Measurements from ENCODE around the gene SPTBN1.

The SPTBN1 gene

DNA sequence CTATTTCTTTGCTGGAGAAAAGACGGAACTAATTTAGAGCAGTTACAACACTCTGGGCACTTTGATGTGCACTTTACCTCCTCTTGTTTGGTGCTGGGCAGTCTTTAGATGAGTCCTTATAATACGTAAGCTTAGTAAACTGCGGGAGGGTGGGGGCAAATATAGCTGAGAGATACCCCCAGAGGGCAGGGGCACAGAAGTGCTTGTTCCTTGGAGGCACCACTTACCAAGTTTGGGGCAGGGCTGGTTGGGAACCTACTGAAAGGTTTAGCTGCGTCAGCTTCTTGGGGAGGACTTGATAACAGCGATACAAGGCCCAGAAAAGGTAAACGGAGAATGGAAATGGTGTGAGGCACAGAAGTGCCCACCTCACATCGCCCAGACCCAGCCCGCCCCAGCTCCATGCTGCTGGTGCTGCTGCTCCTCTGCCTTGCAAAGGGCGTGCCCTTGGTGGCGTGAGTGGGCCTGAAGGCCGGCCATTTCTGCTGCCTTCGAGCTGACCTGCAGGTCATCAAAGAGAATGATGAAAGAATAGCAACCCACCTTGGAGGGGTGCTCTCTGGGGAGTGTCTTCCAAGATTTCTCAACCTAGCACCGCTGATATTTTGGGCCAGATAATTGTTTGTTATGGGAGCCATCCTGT lies 139.2 kb downstream of the SPTBN1 start:
- no peak for DNase-seq

GRCh38 chr2:54595999-54596902 lies 140.1 kb downstream of the SPTBN1 start:
- no peak for DNase-seq

GRCh38 chr2:54597153-54597848 lies 141.2 kb downstream of the SPTBN1 start:
- no peak for DNase-seq

- DNase-seq: no peak
These were observed 142.5 kb downstream of the SPTBN1 start for GRCh38 chr2:54598347-54599325.

DNA sequence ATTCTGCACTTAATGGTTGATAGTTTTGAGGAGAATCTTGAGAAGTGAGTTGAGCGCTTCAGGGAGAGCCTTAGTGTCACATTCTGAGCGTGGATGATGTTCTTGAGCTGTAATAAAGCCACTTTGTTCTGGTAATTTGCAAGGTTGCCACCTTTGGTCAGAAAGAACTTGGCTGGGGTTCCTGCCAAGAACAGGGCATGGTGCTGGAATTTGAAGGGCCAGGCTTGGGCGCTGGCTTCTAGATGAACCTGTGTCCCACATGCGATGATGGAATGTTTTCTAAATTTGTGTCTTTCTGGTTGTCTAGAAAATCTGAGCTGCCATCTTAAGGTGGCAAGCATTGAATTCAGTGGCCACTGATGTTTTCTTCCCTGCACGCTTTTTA lies 143.2 kb downstream of the SPTBN1 start:
- DNase-seq: no peak

GRCh38 chr2:54599914-54600313 lies 143.8 kb downstream of the SPTBN1 start:
- no peak for DNase-seq

GRCh38 chr2:54601339-54601738 lies 145.2 kb downstream of the SPTBN1 start:
- DNase-seq: no peak

- DNase-seq: no peak
These were observed 146.7 kb downstream of the SPTBN1 start for GRCh38 chr2:54602736-54603322.

- DNase-seq: no peak
These were observed 147.2 kb downstream of the SPTBN1 start for GRCh38 chr2:54603357-54603756.

DNA sequence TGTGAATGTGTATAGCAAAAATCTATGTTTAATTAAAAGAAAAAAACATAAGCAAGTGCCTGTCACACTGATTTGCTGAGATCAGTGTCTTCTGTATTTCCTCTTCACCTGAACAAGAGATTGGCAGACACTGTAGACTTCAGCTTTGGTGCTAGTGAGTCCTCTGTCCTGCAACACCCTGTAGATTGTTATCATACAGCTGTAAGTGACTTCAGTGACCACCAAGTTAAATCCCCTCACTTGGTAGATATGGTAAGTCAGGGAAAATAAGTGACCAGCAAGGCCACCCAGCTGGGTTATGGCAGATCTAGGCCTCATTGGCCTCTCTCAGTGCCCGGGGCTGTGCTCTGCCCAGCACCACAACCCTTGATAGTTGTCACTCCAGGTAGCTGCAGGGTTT lies 147.7 kb downstream of the SPTBN1 start:
- no peak for DNase-seq

GRCh38 chr2:54604871-54605270 lies 148.7 kb downstream of the SPTBN1 start:
- no peak for DNase-seq

GRCh38 chr2:54605836-54606235 lies 149.7 kb downstream of the SPTBN1 start:
- DNase-seq: no peak

GRCh38 chr2:54606393-54606958 lies 150.3 kb downstream of the SPTBN1 start:
- DNase-seq: no peak

- no peak for DNase-seq
These were observed 152.1 kb downstream of the SPTBN1 start for GRCh38 chr2:54608224-54608623.

GRCh38 chr2:54609241-54609640 lies 153.1 kb downstream of the SPTBN1 start:
- DNase-seq: no peak

- no peak for DNase-seq
These were observed 153.5 kb downstream of the SPTBN1 start for GRCh38 chr2:54609647-54610046.

DNA sequence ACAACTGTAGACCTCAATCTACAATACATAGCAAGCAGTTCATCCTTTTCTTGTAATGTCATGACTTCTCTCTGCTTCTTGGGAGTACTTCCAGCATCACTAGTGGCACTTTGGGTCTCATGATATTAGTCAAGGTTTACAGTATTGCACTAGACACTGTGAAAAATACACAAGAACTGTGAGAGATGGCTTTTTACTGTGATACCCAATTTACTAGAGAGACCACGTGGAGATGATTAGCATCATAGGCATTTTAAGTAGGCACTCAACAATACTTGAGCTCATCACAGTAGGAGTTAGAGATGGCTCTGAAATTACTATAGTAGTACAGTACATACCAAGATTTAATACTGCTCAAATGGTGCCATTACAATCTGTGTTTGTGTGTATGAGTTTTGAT lies 154.6 kb downstream of the SPTBN1 start:
- no peak for DNase-seq

- DNase-seq: no peak
These were observed 155.9 kb downstream of the SPTBN1 start for GRCh38 chr2:54611830-54612545.

GRCh38 chr2:54613386-54613785 lies 157.3 kb downstream of the SPTBN1 start:
- no peak for DNase-seq

- no peak for DNase-seq
These were observed 157.7 kb downstream of the SPTBN1 start for GRCh38 chr2:54613794-54614257.

DNA sequence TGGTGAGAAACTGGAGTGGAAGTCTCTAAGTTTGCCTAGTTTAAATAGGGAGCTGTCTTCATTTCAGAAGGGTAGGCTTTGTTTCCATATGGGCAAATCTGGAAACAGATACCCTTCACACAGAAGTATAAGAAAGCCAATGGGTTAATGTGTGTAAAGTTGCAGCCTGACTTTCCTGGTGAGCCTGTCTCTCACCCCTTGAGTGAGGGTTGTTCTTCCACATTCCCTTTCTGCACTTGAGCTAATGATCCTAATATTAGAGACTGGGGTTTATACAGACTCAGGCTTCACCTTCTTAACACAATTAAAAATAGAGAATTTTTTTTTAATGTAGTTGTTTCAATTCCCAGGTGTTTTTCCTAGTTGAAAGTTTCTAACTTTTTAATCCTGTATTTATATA lies 158.7 kb downstream of the SPTBN1 start:
- no peak for DNase-seq
